Liver (tissue), 9 donors: ENCODE measurements around the gene BHLHA15. TPM values are rescaled to one million over a fixed set of nuclear protein-coding genes. Genes with fewer than 3 reads are reported as not detected.
A peak's percentile ranks its signal among the peaks of the same experiment; 100 is the strongest.

Experiments used
- DNase-seq: peaks from one replicate; pipeline ENCODE4 v3.0.0-alpha.2; 2017; ENCODE audit warnings: low spot score
- H3K27ac ChIP-seq, 2 donors: one replicate each; pipeline ENCODE4 v1.7.0; 2013; ENCODE audit warnings: inconsistent platforms in 2 of 2, low read length in 2 of 2, control low read depth in 1 of 2, low read depth in 1 of 2, mild to moderate bottlenecking in 1 of 2
- H3K27me3 ChIP-seq, 4 donors: one replicate each; pipeline versions ENCODE4 v1.6.1 to v1.7.0; 2013; ENCODE audit warnings: low read length in 3 of 4, inconsistent platforms in 1 of 4, mild to moderate bottlenecking in 1 of 4, moderate library complexity in 1 of 4; ENCODE audit not compliant: control insufficient read depth in 4 of 4, insufficient read depth in 4 of 4
- H3K36me3 ChIP-seq, 4 donors: one replicate each; pipeline versions ENCODE4 v1.6.1 to v1.7.0; 2013; ENCODE audit warnings: low read length in 3 of 4, mild to moderate bottlenecking in 3 of 4, low read depth in 1 of 4, moderate library complexity in 1 of 4; ENCODE audit not compliant: control insufficient read depth in 4 of 4, insufficient read depth in 3 of 4
- H3K4me1 ChIP-seq, 4 donors: one replicate each; pipeline versions ENCODE4 v1.6.1 to v1.7.0; 2013; ENCODE audit warnings: low read length in 3 of 4, mild to moderate bottlenecking in 3 of 4, moderate library complexity in 1 of 4; ENCODE audit not compliant: control insufficient read depth in 4 of 4, insufficient read depth in 4 of 4
- H3K4me3 ChIP-seq, 3 donors: one replicate each; pipeline versions ENCODE4 v1.6.1 to v1.7.0; 2013; ENCODE audit warnings: low read length in 3 of 3, control low read depth in 1 of 3, low read depth in 1 of 3, mild to moderate bottlenecking in 1 of 3
- H3K9ac ChIP-seq, 2 donors: one replicate each; pipeline ENCODE4 v1.7.0; 2013; ENCODE audit warnings: low read length in 2 of 2, mild to moderate bottlenecking in 2 of 2, moderate library complexity in 2 of 2, control low read depth in 1 of 2, low read depth in 1 of 2
- H3K9me3 ChIP-seq, 4 donors: one replicate each; pipeline versions ENCODE4 v1.6.1 to v1.7.0; 2013; ENCODE audit warnings: low read length in 3 of 4; ENCODE audit not compliant: control insufficient read depth in 4 of 4
- CTCF ChIP-seq: fragments of 150-350 bp; IDR thresholded peaks from 2 replicates; pipeline ENCODE4 v1.5.1; 2017; ENCODE audit warnings: improper control_type of control experiment, low read depth, low read length; ENCODE audit not compliant: missing input control
- EGR1 ChIP-seq, 2 donors: IDR thresholded peaks; 2 replicates each; pipeline ENCODE4 v1.6.1; 2016 to 2018; ENCODE audit warnings: antibody characterized with exemption in 2 of 2, low read depth in 2 of 2
- FOXA1 ChIP-seq: IDR thresholded peaks from 2 replicates; pipeline ENCODE4 v1.6.1; 2016; ENCODE audit warnings: antibody characterized with exemption
- GABPA ChIP-seq, 2 donors: IDR thresholded peaks in 1 of 2; conservative IDR thresholded peaks in 1 of 2; 2 replicates each; pipeline ENCODE4 v1.6.1; 2016; ENCODE audit warnings: antibody characterized with exemption in 2 of 2, mild to moderate bottlenecking in 1 of 2, moderate library complexity in 1 of 2
- HNF4A ChIP-seq, 2 donors: conservative IDR thresholded peaks; 2 replicates each; pipeline ENCODE4 v1.6.1; 2016; ENCODE audit warnings: antibody characterized with exemption in 2 of 2, mild to moderate bottlenecking in 2 of 2
- HNF4G ChIP-seq: IDR thresholded peaks from 2 replicates; pipeline ENCODE4 v1.6.1; 2016; ENCODE audit warnings: antibody characterized with exemption
- JUND ChIP-seq, 2 donors: IDR thresholded peaks; 2 replicates each; pipeline ENCODE4 v1.6.1; 2016; ENCODE audit warnings: antibody characterized with exemption in 2 of 2
- NR2F2 ChIP-seq: IDR thresholded peaks from 2 replicates; pipeline ENCODE4 v1.6.1; 2016; ENCODE audit warnings: antibody characterized with exemption
- RAD21 ChIP-seq, 2 donors: IDR thresholded peaks; 2 replicates each; pipeline ENCODE4 v1.6.1; 2016; ENCODE audit warnings: antibody characterized with exemption in 2 of 2, mild to moderate bottlenecking in 2 of 2
- RXRA ChIP-seq, 2 donors: IDR thresholded peaks; 2 replicates each; pipeline ENCODE4 v1.6.1; 2017 to 2018; ENCODE audit warnings: antibody characterized with exemption in 2 of 2, mild to moderate bottlenecking in 1 of 2
- SP1 ChIP-seq: IDR thresholded peaks from 2 replicates; pipeline ENCODE4 v1.6.1; 2018; ENCODE audit warnings: antibody characterized with exemption, mild to moderate bottlenecking
- TAF1 ChIP-seq: conservative IDR thresholded peaks from 2 replicates; pipeline ENCODE4 v1.6.1; 2016; ENCODE audit warnings: antibody characterized with exemption, mild to moderate bottlenecking
- WGBS: extraction: QIAGEN DNeasy Blood & Tissue Kit; methylation state at CpG from one replicate; pipeline ENCODE4 v1.1.7; 2013; 5-methylcytosine and 5-hydroxymethylcytosine counted together
- polyA plus RNA-seq, 2 donors: library from polyadenylated mRNA; stranded (reverse) in 1 of 2; unstranded in 1 of 2; fragments of 200-250 nt in 1 of 2; fragments of >200 nt in 1 of 2; fragmentation: Nextera tagmentation in 1 of 2; extraction: Ambion mirVana in 1 of 2; gene quantifications; one replicate each; pipeline versions ENCODE4 v1.2.1 to v1.2.3, GENCODE V29; 2013 to 2015
- total RNA-seq, 2 donors: library from RNA; depleted of rRNA; stranded (reverse); fragments of >200 nt; gene quantifications; one replicate each; pipeline ENCODE4 v1.2.3, GENCODE V29; 2014
- TF ChIP-seq, protein P1 (sequence below): IDR thresholded peaks from 2 replicates; pipeline ENCODE4 v1.6.1; 2016; ENCODE audit warnings: antibody characterized with exemption
- TF ChIP-seq, protein P2 (sequence below): IDR thresholded peaks from 2 replicates; pipeline ENCODE4 v1.6.1; 2016; ENCODE audit warnings: antibody characterized with exemption
- donor health status: healthy.
- donor health status: healthy.
- donor health status: healthy.
- donor health status: healthy.
- donor health status: healthy.

BHLHA15 gene
- total and polyA plus RNA-seq, 4 donors, result 1.0 to 28.9 (median 7.6) TPM

DNA sequence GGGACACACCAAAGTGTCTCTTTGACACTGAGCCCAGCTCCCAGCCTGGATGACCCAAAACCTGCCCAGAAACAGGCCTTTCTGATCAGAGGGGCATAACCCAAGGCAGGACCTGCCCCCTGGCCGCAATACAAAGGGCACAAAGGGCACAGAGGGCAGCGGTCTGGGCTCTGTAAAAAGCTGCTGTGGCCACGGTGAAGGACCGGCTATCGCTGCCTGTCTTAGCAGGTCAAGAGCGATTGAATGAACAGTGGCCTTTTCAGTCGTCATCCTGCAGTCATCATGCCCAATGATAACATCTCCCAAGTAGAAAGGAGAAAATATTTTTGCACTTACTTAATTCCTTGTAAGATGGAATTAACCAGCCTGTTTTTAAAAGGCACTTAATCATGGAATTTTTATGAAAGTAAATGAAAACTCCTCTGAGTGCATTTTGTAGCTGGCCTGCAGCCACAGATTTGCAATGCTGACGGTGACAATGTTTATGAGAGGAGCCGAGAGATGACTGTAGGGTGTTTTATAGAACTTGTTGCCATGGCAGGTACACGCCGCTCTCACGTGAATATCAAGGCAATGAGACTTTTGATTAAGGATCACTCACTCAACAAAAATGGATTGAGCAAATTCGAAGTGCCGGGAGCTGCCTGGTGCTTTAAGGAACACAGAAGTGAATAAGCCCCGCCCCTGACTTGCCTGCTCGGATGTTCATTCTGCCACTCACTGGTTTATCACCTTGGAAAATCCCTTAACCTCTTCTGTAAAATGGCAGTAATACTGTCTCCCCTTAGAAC, 47.3 kb upstream of the BHLHA15 start:
- DNase-seq, result no peak
- peak overlapping the region in 1 of 2 donors; percentile 53 for H3K27ac ChIP-seq
- 54% methylated on average over 16 of the region's 16 CpGs for WGBS
- H3K9me3 ChIP-seq, result no peaks in the 10 kb centered on the region
- H3K4me3 ChIP-seq, result no peak overlapping the region
- no peak overlapping the region for H3K9ac ChIP-seq
- TF ChIP-seq SP1 (peak; percentile 51), RXRA (IDR thresholded peaks at IDR 0.05) (peak; percentile 74 to 76), TAF1 (no peak), NR2F2 (peak; percentile 83), RAD21 (IDR thresholded peaks at IDR 0.05) (peak; percentile 12 to 43), EGR1 (IDR thresholded peaks at IDR 0.05; ENCODE audit: low read depth in 2 of 2) (no peak), JUND (IDR thresholded peaks at IDR 0.05) (peak in 1 of 2 donors; percentile 15), HNF4A (conservative IDR thresholded peaks at IDR 0.05) (peak; percentile 91 to 96), GABPA (IDR thresholded peaks at IDR 0.05 in 1 of 2, conservative IDR thresholded peaks at IDR 0.05 in 1 of 2) (peak in 1 of 2 donors; percentile 14), HNF4G (peak; percentile 81)
- TF ChIP-seq, protein P1, sequence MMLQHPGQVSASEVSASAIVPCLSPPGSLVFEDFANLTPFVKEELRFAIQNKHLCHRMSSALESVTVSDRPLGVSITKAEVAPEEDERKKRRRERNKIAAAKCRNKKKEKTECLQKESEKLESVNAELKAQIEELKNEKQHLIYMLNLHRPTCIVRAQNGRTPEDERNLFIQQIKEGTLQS, result no peak
- TF ChIP-seq, protein P2, sequence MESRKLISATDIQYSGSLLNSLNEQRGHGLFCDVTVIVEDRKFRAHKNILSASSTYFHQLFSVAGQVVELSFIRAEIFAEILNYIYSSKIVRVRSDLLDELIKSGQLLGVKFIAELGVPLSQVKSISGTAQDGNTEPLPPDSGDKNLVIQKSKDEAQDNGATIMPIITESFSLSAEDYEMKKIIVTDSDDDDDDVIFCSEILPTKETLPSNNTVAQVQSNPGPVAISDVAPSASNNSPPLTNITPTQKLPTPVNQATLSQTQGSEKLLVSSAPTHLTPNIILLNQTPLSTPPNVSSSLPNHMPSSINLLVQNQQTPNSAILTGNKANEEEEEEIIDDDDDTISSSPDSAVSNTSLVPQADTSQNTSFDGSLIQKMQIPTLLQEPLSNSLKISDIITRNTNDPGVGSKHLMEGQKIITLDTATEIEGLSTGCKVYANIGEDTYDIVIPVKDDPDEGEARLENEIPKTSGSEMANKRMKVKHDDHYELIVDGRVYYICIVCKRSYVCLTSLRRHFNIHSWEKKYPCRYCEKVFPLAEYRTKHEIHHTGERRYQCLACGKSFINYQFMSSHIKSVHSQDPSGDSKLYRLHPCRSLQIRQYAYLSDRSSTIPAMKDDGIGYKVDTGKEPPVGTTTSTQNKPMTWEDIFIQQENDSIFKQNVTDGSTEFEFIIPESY, result no peak
- H3K36me3 ChIP-seq, result peaks cover 0 to 4% (median 1%) of the 10 kb centered on the region in 4 donors
- no peaks in the 10 kb centered on the region for H3K27me3 ChIP-seq
- peaks cover 0 to 21% (median 17%) of the 10 kb centered on the region in 4 donors for H3K4me1 ChIP-seq

GRCh38 chr7:98165827-98166667, 45.2 kb upstream of the BHLHA15 start:
- peaks cover 0 to 21% (median 17%) of the 10 kb centered on the region in 4 donors for H3K4me1 ChIP-seq
- H3K27ac ChIP-seq, result no peak overlapping the region
- H3K36me3 ChIP-seq, result no peaks in the 10 kb centered on the region

More at GRCh38 chr7:98165827-98166667, 45.2 kb upstream of the BHLHA15 start:
- 36% methylated on average over 18 of the region's 18 CpGs for WGBS
- peak; percentile 71 for DNase-seq
- peak; percentile 12 to 42 for TF ChIP-seq HNF4A (conservative IDR thresholded peaks at IDR 0.05)
- TF ChIP-seq SP1, result no peak
- peak; percentile 65 for TF ChIP-seq CTCF
- TF ChIP-seq RAD21 (IDR thresholded peaks at IDR 0.05), result peak; percentile 91 to 94
- no peak for TF ChIP-seq HNF4G
- TF ChIP-seq GABPA (IDR thresholded peaks at IDR 0.05 in 1 of 2, conservative IDR thresholded peaks at IDR 0.05 in 1 of 2), result no peak
- TF ChIP-seq RXRA (IDR thresholded peaks at IDR 0.05), result peak in 1 of 2 donors; percentile 30
- TF ChIP-seq FOXA1, result no peak
- Histone ChIP-seq H3K9ac (no peak overlapping the region), H3K4me3 (no peak overlapping the region), H3K9me3 (no peaks in the 10 kb centered on the region), H3K27me3 (no peaks in the 10 kb centered on the region)
